ENCODE measurements around the gene EPS8L3.
"Not testable (repeated sequence)": the region's sequence is repeated elsewhere in the genome, so short reads cannot be mapped to it uniquely, and the experiment has no call there.

GRCh38 chr1:109708949-109709348 lies 54.8 kb downstream of the EPS8L3 start:
- TF ChIP-seq CTCF (conservative IDR thresholded peaks at IDR 0.05; ENCODE audit: low read depth, low read length); EZH2 (IDR thresholded peaks at IDR 0.05; ENCODE audit: borderline replicate concordance, low read depth, low read length, poor library complexity, severe bottlenecking): not testable (repeated sequence)

Data from A673 (cell line).